IMR-90 (cell line): ENCODE data around the gene RDH11.

Experiments used
- BHLHE40 ChIP-seq: fragments of 150-350 bp; IDR thresholded peaks from 2 replicates; pipeline ENCODE4 v1.6.1; 2016; ENCODE audit warnings: mild to moderate bottlenecking, low read depth, low read length
- CTCF ChIP-seq: conservative IDR thresholded peaks from 2 replicates; pipeline ENCODE4 v1.5.1; 2012; ENCODE audit warnings: mild to moderate bottlenecking, low read depth, low read length, improper control_type of control experiment
- MAFK ChIP-seq: IDR thresholded peaks from 2 replicates; pipeline ENCODE4 v1.6.1; 2012; ENCODE audit warnings: low read depth, low read length, improper control_type of control experiment
- MAZ ChIP-seq: IDR thresholded peaks from 2 replicates; pipeline ENCODE4 v1.6.1; 2012; ENCODE audit warnings: low read depth, mild to moderate bottlenecking, low read length, improper control_type of control experiment, moderate library complexity, borderline replicate concordance
- NFE2L2 ChIP-seq: fragments of 150-350 bp; IDR thresholded peaks from 2 replicates; pipeline ENCODE4 v1.6.1; 2016; ENCODE audit warnings: low read depth, mild to moderate bottlenecking, low read length
- POLR2A ChIP-seq: IDR thresholded peaks from 2 replicates; pipeline ENCODE4 v1.6.1; 2012; ENCODE audit warnings: mild to moderate bottlenecking, low read depth, low read length
- RAD21 ChIP-seq: IDR thresholded peaks from 2 replicates; pipeline ENCODE4 v1.6.1; 2012; ENCODE audit warnings: low read length, improper control_type of control experiment
- RFX5 ChIP-seq: IDR thresholded peaks from 2 replicates; pipeline ENCODE4 v1.8.0; 2012; ENCODE audit warnings: low read depth, mild to moderate bottlenecking, low read length, moderate library complexity
- SMC3 ChIP-seq: fragments of 150-350 bp; IDR thresholded peaks from 2 replicates; pipeline ENCODE4 v1.6.1; 2016; ENCODE audit warnings: low read depth, mild to moderate bottlenecking, antibody characterized with exemption, low read length, moderate library complexity
- USF2 ChIP-seq: fragments of 150-350 bp; IDR thresholded peaks from 2 replicates; pipeline ENCODE4 v1.6.1; 2017; ENCODE audit warnings: mild to moderate bottlenecking, antibody characterized with exemption, low read length, low read depth
- TF ChIP-seq, protein P1 (sequence below): fragments of 150-350 bp; IDR thresholded peaks from 2 replicates; pipeline ENCODE4 v1.6.1; 2016; ENCODE audit warnings: low read depth, mild to moderate bottlenecking, low read length, moderate library complexity, borderline replicate concordance

DNA sequence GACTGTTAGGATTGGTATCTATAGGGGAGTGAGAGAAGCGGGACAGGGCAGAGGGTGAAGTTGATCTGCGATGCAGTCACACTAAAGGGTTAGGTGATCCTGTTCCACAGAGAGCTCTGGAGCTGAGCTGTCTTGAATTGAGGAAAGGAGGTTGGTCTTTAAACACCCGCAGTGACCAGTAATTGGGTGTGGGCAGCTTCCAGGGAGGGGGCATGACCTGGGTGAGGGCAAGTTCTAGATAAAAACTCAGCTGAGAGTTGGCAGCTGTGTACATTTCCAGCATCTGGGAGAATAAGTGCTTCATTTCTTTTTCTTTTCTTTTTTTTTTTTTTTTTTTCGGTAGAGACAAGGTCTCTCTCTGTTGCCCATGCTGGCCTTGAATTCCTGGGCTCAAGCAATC is 41.2 kb upstream of the RDH11 start:
- TF ChIP-seq MAFK (no peak), CTCF (no peak), MAZ (no peak), POLR2A (no peak), NFE2L2 (no peak), USF2 (no peak), RAD21 (no peak), BHLHE40 (no peak), SMC3 (no peak), RFX5 (no peak)
- TF ChIP-seq, protein P1, sequence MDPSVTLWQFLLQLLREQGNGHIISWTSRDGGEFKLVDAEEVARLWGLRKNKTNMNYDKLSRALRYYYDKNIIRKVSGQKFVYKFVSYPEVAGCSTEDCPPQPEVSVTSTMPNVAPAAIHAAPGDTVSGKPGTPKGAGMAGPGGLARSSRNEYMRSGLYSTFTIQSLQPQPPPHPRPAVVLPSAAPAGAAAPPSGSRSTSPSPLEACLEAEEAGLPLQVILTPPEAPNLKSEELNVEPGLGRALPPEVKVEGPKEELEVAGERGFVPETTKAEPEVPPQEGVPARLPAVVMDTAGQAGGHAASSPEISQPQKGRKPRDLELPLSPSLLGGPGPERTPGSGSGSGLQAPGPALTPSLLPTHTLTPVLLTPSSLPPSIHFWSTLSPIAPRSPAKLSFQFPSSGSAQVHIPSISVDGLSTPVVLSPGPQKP, result no peak
